Nephron progenitor cell (in vitro differentiated cells): ENCODE data around the gene ZNF782.
"Not testable (repeated sequence)": the region's sequence is repeated elsewhere in the genome, so short reads cannot be mapped to it uniquely, and the experiment has no call there.

Experiments used
- DNase-seq: peaks from one replicate; pipeline ENCODE4 v3.0.0; 2021
- H3K27ac Mint-ChIP-seq: 2 replicates; pipeline ENCODE4 v1.8.0; 2021; ENCODE audit warnings: mild to moderate bottlenecking, moderate library complexity, mixed read lengths
- H3K27me3 Mint-ChIP-seq: 2 replicates; pipeline ENCODE4 v1.8.0; 2021; ENCODE audit warnings: mild to moderate bottlenecking, low read depth, mixed read lengths; ENCODE audit not compliant: poor library complexity
- H3K36me3 Mint-ChIP-seq: 2 replicates; pipeline ENCODE4 v1.8.0; 2021; ENCODE audit warnings: low read depth, mixed read lengths
- H3K4me1 Mint-ChIP-seq: 2 replicates; pipeline ENCODE4 v1.8.0; 2021; ENCODE audit warnings: mixed read lengths
- H3K4me3 Mint-ChIP-seq: 2 replicates; pipeline ENCODE4 v1.8.0; 2021; ENCODE audit warnings: mild to moderate bottlenecking, moderate library complexity, mixed read lengths
- H3K9me3 Mint-ChIP-seq: 2 replicates; pipeline ENCODE4 v1.8.0; 2021; ENCODE audit warnings: mild to moderate bottlenecking, moderate library complexity, mixed read lengths
- CTCF ChIP-seq: fragments of 200-600 bp; sonication (generic); IDR thresholded peaks from 2 replicates; pipeline ENCODE4 v1.5.0; 2021; ENCODE audit warnings: antibody characterized with exemption

Gene ZNF782

GRCh38 chr9:96853781-96854650, at the start of gene ZNF782:
Gene ZNF782 (minus strand): TSS chr9:96854514. CDS start chr9:96851961, 2,553 bp downstream.
- Mint-ChIP-seq H3K4me3 (peak within 1 kb of the TSS; percentile 99), H3K27me3 (peaks cover 5% of the 10 kb centered on the region), H3K36me3 (peaks cover 40% of the 10 kb centered on the region), H3K9me3 (peaks cover 27% of the 10 kb centered on the region), H3K27ac (peak within 1 kb of the TSS; percentile 95), H3K4me1 (peaks cover 49% of the 10 kb centered on the region)
- TF ChIP-seq CTCF: no peak
- DNase-seq: peak; percentile 95

- not testable (repeated sequence) for H3K4me1 Mint-ChIP-seq
These were observed 45.7 kb upstream of the ZNF782 start for GRCh38 chr9:96900010-96900409.

GRCh38 chr9:96892131-96892530, 37.8 kb upstream of the ZNF782 start:
- Mint-ChIP-seq H3K27ac (no peak overlapping the region), H3K9me3 (peaks cover 2% of the 10 kb centered on the region), H3K4me3 (no peak overlapping the region), H3K27me3 (no peaks in the 10 kb centered on the region), H3K36me3 (peaks cover 46% of the 10 kb centered on the region), H3K4me1 (no peaks in the 10 kb centered on the region)
- no peak for TF ChIP-seq CTCF
- DNase-seq: no peak

More at GRCh38 chr9:96900010-96900409, 45.7 kb upstream of the ZNF782 start:
- not testable (repeated sequence) for H3K27me3 Mint-ChIP-seq, H3K9me3 Mint-ChIP-seq, H3K4me3 Mint-ChIP-seq, DNase-seq, H3K36me3 Mint-ChIP-seq, H3K27ac Mint-ChIP-seq

GRCh38 chr9:96888591-96888990, 34.3 kb upstream of the ZNF782 start:
- H3K36me3 Mint-ChIP-seq: peaks cover 54% of the 10 kb centered on the region
- no peak for TF ChIP-seq CTCF
- H3K27ac Mint-ChIP-seq: no peak overlapping the region
- no peak overlapping the region for H3K4me3 Mint-ChIP-seq
- no peaks in the 10 kb centered on the region for H3K4me1 Mint-ChIP-seq
- DNase-seq: no peak
- peaks cover 10% of the 10 kb centered on the region for H3K9me3 Mint-ChIP-seq
- H3K27me3 Mint-ChIP-seq: no peaks in the 10 kb centered on the region

- TF ChIP-seq CTCF: no peak
- Mint-ChIP-seq H3K9me3 (peaks cover 10% of the 10 kb centered on the region), H3K36me3 (peaks cover 29% of the 10 kb centered on the region), H3K27me3 (no peaks in the 10 kb centered on the region), H3K27ac (no peak overlapping the region), H3K4me1 (peaks cover 5% of the 10 kb centered on the region), H3K4me3 (no peak overlapping the region)
- no peak for DNase-seq
These were observed 31.1 kb upstream of the ZNF782 start for GRCh38 chr9:96885424-96885823.

GRCh38 chr9:96884443-96884842, 30.1 kb upstream of the ZNF782 start:
- DNase-seq: no peak
- no peak for TF ChIP-seq CTCF
- no peaks in the 10 kb centered on the region for H3K27me3 Mint-ChIP-seq
- no peak overlapping the region for H3K27ac Mint-ChIP-seq
- H3K36me3 Mint-ChIP-seq: peaks cover 27% of the 10 kb centered on the region
- peaks cover 10% of the 10 kb centered on the region for H3K9me3 Mint-ChIP-seq
- no peak overlapping the region for H3K4me3 Mint-ChIP-seq
- peaks cover 5% of the 10 kb centered on the region for H3K4me1 Mint-ChIP-seq
